HFFc6 (cell line): ENCODE measurements around the gene ZNF786. TPM values are rescaled to one million over a fixed set of nuclear protein-coding genes. Genes with fewer than 3 reads are reported as not detected.
"Not testable (repeated sequence)": the region's sequence is repeated elsewhere in the genome, so short reads cannot be mapped to it uniquely, and the experiment has no call there.

Experiments
- DNase-seq: peaks from one replicate; pipeline ENCODE4 v3.0.0-alpha.2; 2018
- H3K27ac Mint-ChIP-seq: 2 replicates; pipeline ENCODE4 v1.8.0; 2020; ENCODE audit warnings: mild to moderate bottlenecking, mixed read lengths
- H3K27me3 Mint-ChIP-seq: 2 replicates; pipeline ENCODE4 v1.8.0; 2021; ENCODE audit warnings: mild to moderate bottlenecking, moderate library complexity, mixed read lengths; ENCODE audit not compliant: insufficient read depth
- H3K36me3 Mint-ChIP-seq: 2 replicates; pipeline ENCODE4 v1.8.0; 2021; ENCODE audit warnings: low read depth, mixed read lengths
- H3K4me1 Mint-ChIP-seq: 2 replicates; pipeline ENCODE4 v1.8.0; 2020; ENCODE audit warnings: low read depth, mixed read lengths
- H3K4me3 Mint-ChIP-seq: 2 replicates; pipeline ENCODE4 v1.8.0; 2020; ENCODE audit warnings: mild to moderate bottlenecking, moderate library complexity, mixed read lengths
- H3K9me3 Mint-ChIP-seq: 2 replicates; pipeline ENCODE4 v1.8.0; 2020; ENCODE audit warnings: mild to moderate bottlenecking, mixed read lengths
- CTCF ChIP-seq: fragments of 200-600 bp; sonication (generic); IDR thresholded peaks from 2 replicates; pipeline ENCODE4 v1.5.0; 2021; ENCODE audit warnings: antibody characterized with exemption, mild to moderate bottlenecking
- total RNA-seq, 6 experiments: library from RNA; stranded (reverse); fragmentation: NEBNext Ultra II Directional; extraction: Animal tissue kit (Norgen Biotek cat#: 25700); gene quantifications; 2 replicates in 1 of 6; 3 replicates in 5 of 6; pipeline ENCODE4 v1.2.3, GENCODE V29; 2021

Gene ZNF786
- total RNA-seq, 6 experiments from 2014 or later: 3.5 to 4.8 (median 3.9) TPM

- Mint-ChIP-seq H3K4me1 (peaks cover 19% of the 10 kb centered on the region), H3K27ac (no peak overlapping the region), H3K4me3 (no peak overlapping the region), H3K36me3 (peaks cover 5% of the 10 kb centered on the region), H3K27me3 (peaks cover 4% of the 10 kb centered on the region; the same call in 1 of the 2 replicates), H3K9me3 (no peaks in the 10 kb centered on the region)
- no peak for TF ChIP-seq CTCF
- no peak for DNase-seq
Measured at GRCh38 chr7:149093228-149093627, 2.7 kb upstream of the ZNF786 start.

GRCh38 chr7:149092244-149092643 is 1.7 kb upstream of the ZNF786 start:
- not testable (repeated sequence) for H3K9me3 Mint-ChIP-seq, H3K27me3 Mint-ChIP-seq, H3K36me3 Mint-ChIP-seq, H3K27ac Mint-ChIP-seq, H3K4me3 Mint-ChIP-seq, DNase-seq
- peaks cover 18% of the 10 kb centered on the region for H3K4me1 Mint-ChIP-seq

DNA sequence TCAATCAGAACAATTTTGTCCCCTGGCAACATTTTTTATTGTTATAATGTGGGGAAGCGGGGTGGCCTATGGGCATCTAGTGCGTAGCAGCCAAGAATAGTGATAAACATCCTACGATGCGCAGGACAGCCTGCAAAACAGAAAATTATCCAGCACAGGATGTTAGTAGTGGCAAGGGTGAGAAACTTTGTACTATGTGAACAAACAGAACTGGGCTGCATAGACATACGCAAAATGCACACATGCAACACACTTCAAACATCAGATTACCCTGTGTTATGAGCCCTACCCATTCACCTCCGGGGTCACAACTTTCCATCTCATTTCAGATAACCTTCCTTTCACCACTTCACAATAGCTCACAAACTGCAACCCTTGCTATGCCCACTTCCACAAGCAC is 3.1 kb downstream of the ZNF786 start:
- no peak for TF ChIP-seq CTCF
- Mint-ChIP-seq H3K4me1 (peaks cover 12% of the 10 kb centered on the region), H3K27ac (no peak overlapping the region), H3K36me3 (peaks cover 22% of the 10 kb centered on the region), H3K27me3 (no peaks in the 10 kb centered on the region), H3K4me3 (no peak overlapping the region), H3K9me3 (no peaks in the 10 kb centered on the region)
- DNase-seq: no peak

DNA sequence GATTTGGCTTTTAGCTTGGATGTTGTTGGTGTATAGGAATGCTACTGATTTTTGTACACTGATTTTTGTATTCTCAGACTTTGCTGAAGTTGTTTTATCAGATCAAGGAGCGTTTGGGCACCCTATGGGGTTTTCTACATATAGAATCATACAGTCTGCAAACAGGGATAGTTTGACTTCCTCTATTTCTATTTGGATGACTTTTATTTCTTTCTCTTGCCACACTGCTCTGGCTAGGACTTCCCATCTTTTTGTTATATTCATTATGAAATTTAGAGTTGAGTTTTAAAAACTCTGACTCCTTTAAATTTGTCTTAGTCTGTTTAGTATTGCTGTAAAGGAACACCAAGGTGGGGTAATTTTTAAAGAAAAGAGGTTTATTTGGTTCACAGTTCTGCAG is 4.7 kb downstream of the ZNF786 start:
- TF ChIP-seq CTCF: no peak
- peaks cover 22% of the 10 kb centered on the region for H3K36me3 Mint-ChIP-seq
- DNase-seq: no peak
- no peaks in the 10 kb centered on the region for H3K27me3 Mint-ChIP-seq
- H3K27ac Mint-ChIP-seq: no peak overlapping the region
- H3K9me3 Mint-ChIP-seq: no peaks in the 10 kb centered on the region
- peaks cover 6% of the 10 kb centered on the region for H3K4me1 Mint-ChIP-seq
- no peak overlapping the region for H3K4me3 Mint-ChIP-seq

DNA sequence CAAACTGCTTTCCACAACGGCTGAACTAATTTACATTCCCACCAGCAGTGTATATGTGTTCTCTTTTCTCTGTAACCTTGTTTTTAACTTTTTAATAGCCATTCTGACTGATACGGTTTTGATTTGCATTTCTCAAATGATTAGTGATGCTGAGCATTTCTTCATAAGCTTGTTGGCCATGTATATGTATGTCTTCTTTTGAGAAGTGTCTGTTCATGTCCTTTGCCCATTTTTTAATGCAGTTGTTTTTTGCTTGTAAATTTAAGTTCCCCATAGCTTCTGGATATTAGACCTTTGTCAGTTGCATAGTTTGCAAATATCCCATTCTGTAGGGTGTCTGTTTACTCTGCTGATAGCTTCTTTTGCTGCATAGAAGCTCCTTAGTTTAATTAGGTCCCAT is 6.1 kb downstream of the ZNF786 start:
- Mint-ChIP-seq H3K4me3 (no peak overlapping the region), H3K36me3 (peaks cover 26% of the 10 kb centered on the region), H3K27me3 (no peaks in the 10 kb centered on the region), H3K27ac (no peak overlapping the region), H3K4me1 (no peaks in the 10 kb centered on the region), H3K9me3 (no peaks in the 10 kb centered on the region)
- no peak for DNase-seq
- no peak for TF ChIP-seq CTCF

DNA sequence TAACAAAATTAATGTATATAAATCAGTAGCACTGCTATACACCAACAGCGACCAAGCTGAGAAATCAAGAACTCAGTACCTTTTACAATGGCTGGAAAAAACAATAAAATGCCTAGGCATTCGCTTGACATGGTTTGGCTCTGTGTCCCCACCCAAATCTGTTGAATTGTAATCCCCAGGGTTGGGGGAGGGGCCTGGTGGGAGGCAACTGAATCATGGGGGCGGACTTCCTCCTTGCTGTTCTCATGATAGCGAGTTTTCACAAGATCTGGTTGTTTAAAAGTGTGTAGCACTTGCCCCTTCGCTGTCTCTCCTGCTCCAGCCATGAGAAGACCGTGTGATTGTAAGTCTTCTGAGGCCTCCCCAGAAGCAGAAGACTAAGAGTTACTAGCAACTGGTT is 8.6 kb downstream of the ZNF786 start:
- Mint-ChIP-seq H3K27me3 (no peaks in the 10 kb centered on the region), H3K4me1 (no peaks in the 10 kb centered on the region), H3K27ac (no peak overlapping the region), H3K36me3 (peaks cover 30% of the 10 kb centered on the region), H3K4me3 (no peak overlapping the region), H3K9me3 (no peaks in the 10 kb centered on the region)
- DNase-seq: no peak
- TF ChIP-seq CTCF: no peak
